AG04450 (cell line): ENCODE data around the gene PCGF2. TPM values are rescaled to one million over a fixed set of nuclear protein-coding genes. Genes with fewer than 3 reads are reported as not detected.
"Not testable (repeated sequence)": the region's sequence is repeated elsewhere in the genome, so short reads cannot be mapped to it uniquely, and the experiment has no call there.

Source experiments
- CTCF ChIA-PET: fragments of 300-600, 350-600 bp; formaldehyde crosslinking; extraction: SDS; loops from one replicate; lab custom pipeline; 2022; ENCODE audit warnings: antibody characterized with exemption, inconsistent platforms; lab: Charles Lee
- POLR2A ChIA-PET: fragments of 350-600 bp; formaldehyde crosslinking; extraction: SDS; loops from one replicate; lab custom pipeline; 2021; ENCODE audit warnings: antibody characterized with exemption, inconsistent platforms; lab: Yijun Ruan, JAX
- DNase-seq: peaks from one replicate; pipeline ENCODE4 v3.0.0-alpha.2; 2011; ENCODE audit warnings: low read depth, low spot score
- H3K27ac ChIP-seq: one replicate; pipeline ENCODE4 v1.5.1; 2012; ENCODE audit warnings: low read depth, low read length, control low read depth
- H3K27me3 ChIP-seq: one replicate; pipeline ENCODE4 v1.6.0; 2012; ENCODE audit warnings: low read length; ENCODE audit not compliant: control insufficient read depth, insufficient read depth
- H3K4me3 ChIP-seq: 2 replicates; pipeline ENCODE4 v1.5.1; 2011; ENCODE audit warnings: mild to moderate bottlenecking, low read depth, low read length, control low read depth
- H3K9me3 ChIP-seq: 2 replicates; pipeline ENCODE4 v1.5.1; 2012; ENCODE audit warnings: low read length; ENCODE audit not compliant: control insufficient read depth, insufficient read depth
- polyA plus RNA-seq: library from polyadenylated mRNA; depleted of rRNA; stranded (reverse); fragments of >200 nt; gene quantifications from 2 replicates; pipeline ENCODE4 v1.2.3, GENCODE V29; 2011
- TF ChIP-seq, protein P1 (sequence below): IDR thresholded peaks from 2 replicates; pipeline ENCODE4 v1.5.1; 2011; ENCODE audit warnings: low read depth, low read length, control low read depth, inconsistent platforms

The PCGF2 gene
- polyA plus RNA-seq, 1 experiment: 13.5 TPM

DNA sequence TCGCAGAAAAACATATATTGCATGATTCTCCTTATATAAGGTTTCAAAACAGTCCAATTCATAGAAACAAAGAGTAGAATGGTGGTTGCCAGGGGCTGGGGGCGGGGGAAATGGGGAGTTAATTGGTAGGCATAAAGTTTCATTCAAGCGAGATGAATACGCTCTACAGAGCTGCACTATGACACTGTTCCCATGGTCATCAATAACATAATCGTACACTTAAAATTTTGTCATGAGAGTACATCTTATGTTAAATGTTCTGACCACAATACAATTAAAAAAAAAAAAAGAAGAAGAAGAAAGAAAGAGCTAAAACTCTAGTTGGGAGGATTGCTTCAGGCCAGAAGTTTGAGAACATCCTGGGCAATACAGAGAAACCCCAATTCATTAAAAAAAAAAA lies 46.1 kb upstream of the PCGF2 start:
- H3K27ac ChIP-seq: no peak overlapping the region
- H3K4me3 ChIP-seq: no peak overlapping the region
- ChIA-PET CTCF (interaction anchor here (0.7 kb wide), 1 partner anchor 59 kb away, joined by 6 read pairs; no protein-coding TSS in a partner anchor), POLR2A (no interaction called here)
- no peak for DNase-seq
- TF ChIP-seq, protein P1, sequence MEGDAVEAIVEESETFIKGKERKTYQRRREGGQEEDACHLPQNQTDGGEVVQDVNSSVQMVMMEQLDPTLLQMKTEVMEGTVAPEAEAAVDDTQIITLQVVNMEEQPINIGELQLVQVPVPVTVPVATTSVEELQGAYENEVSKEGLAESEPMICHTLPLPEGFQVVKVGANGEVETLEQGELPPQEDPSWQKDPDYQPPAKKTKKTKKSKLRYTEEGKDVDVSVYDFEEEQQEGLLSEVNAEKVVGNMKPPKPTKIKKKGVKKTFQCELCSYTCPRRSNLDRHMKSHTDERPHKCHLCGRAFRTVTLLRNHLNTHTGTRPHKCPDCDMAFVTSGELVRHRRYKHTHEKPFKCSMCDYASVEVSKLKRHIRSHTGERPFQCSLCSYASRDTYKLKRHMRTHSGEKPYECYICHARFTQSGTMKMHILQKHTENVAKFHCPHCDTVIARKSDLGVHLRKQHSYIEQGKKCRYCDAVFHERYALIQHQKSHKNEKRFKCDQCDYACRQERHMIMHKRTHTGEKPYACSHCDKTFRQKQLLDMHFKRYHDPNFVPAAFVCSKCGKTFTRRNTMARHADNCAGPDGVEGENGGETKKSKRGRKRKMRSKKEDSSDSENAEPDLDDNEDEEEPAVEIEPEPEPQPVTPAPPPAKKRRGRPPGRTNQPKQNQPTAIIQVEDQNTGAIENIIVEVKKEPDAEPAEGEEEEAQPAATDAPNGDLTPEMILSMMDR: no peak
- H3K9me3 ChIP-seq: no peaks in the 10 kb centered on the region
- no peaks in the 10 kb centered on the region for H3K27me3 ChIP-seq

DNA sequence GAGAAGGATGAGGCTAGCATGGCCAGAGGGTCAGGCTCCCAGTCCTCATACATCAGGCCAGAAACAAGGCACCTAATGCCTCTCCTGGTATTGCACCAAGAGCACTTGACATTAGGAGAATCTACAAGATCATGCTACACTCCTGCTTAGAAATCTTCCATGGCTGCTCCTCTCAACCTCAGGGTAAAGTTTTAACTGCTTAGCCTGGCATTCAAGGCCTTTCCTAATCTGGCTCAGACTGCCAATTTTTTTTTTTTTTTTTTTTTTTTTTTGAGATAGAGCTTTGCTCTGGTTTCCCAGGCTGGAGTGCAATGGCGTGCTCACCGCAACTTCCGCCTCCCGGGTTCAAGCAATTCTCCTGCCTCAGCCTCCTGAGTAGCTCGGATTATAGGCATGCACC lies 43.0 kb upstream of the PCGF2 start:
- Histone ChIP-seq H3K27ac (no peak overlapping the region), H3K4me3 (no peak overlapping the region), H3K27me3 (no peaks in the 10 kb centered on the region), H3K9me3 (no peaks in the 10 kb centered on the region)
- POLR2A ChIA-PET: interaction anchor here (0.8 kb wide), 1 partner anchor 22 kb away, joined by 5 read pairs; no protein-coding TSS in a partner anchor
- CTCF ChIA-PET: no interaction called here
- TF ChIP-seq, protein P1: no peak
- no peak for DNase-seq

DNA sequence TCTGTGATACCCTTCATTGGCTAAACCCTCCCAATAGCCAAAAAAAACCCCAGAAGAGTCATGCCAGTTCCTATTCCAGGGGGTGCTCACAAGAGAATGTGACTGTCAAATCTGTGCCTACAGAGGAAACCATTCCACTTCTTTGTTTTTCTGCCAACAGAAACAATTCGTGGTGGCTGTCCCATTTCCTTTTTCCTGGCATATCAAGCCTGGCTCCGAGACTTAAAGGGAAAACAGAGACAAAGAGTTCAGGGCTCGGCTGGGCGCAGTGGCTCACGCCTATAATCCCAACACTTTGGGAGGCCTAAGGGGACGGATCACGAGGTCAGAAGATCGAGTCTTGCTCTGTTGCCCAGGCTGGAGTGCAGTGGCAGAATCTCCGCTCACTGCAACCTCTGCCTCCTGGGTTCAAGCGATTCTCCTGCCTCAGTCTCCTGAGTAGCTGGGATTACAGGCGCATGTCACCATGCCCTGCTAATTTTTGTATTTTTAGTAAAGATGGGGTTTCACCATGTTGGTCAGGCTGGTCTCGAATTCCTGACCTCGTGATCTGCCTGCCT lies 42.1 kb upstream of the PCGF2 start:
- H3K4me3 ChIP-seq: not testable (repeated sequence)

DNA sequence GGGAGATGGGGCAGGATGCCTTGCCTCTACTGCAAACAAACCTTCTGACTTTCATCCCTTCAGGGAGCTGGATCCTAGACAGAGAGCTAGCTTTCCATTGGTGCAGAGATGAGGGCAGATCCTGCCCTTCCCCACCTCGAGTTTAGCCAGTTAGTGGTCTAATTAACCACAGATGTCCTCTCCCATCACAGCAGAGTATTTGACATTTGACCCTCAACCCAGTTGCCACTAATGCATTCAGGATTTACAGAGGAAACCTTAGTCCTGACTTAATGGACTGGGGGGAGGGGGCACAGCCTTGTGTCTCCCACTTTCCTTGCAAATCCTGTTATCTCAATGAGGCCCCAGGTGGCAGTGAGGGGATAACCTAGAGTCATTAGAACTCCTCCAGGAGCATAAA lies 41.0 kb upstream of the PCGF2 start:
- no peak overlapping the region for H3K4me3 ChIP-seq
- TF ChIP-seq, protein P1: no peak
- CTCF ChIA-PET: interaction anchor here (0.6 kb wide), 1 partner anchor 787 kb away, joined by 8 read pairs; no protein-coding TSS in a partner anchor
- DNase-seq: no peak
- H3K27ac ChIP-seq: no peak overlapping the region
- POLR2A ChIA-PET: no interaction called here
- no peaks in the 10 kb centered on the region for H3K27me3 ChIP-seq
- no peaks in the 10 kb centered on the region for H3K9me3 ChIP-seq

More for the DNA sequence above, 42.1 kb upstream of the PCGF2 start:
- H3K27me3 ChIP-seq, DNase-seq, H3K9me3 ChIP-seq, H3K27ac ChIP-seq, CTCF ChIA-PET: not testable (repeated sequence)
- POLR2A ChIA-PET: interaction anchor here (0.7 kb wide), 1 partner anchor 9 kb away, joined by 3 read pairs; no protein-coding TSS in a partner anchor

DNA sequence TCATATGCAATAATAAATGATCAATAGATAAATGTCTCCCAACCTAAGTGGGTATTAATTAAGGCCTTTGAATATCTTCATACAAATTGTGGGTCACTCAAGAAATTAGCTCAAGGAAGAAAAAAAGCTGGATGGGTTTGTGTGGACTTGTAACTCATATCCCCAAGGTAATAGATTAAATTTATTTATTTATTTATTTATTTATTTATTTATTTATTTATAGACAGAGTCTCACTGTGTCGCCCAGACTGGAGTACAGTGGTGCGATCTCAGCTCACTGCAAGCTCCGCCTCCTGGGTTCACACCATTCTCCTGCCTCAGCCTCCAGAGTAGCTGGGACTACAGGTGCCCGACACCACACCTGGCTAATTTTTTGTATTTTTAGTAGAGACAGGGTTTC lies 39.9 kb upstream of the PCGF2 start:
- H3K27me3 ChIP-seq, POLR2A ChIA-PET, DNase-seq, H3K9me3 ChIP-seq, H3K27ac ChIP-seq, H3K4me3 ChIP-seq: not testable (repeated sequence)
- CTCF ChIA-PET: interaction anchor here (1.0 kb wide), 1 partner anchor 59 kb away, joined by 3 read pairs; no protein-coding TSS in a partner anchor

DNA sequence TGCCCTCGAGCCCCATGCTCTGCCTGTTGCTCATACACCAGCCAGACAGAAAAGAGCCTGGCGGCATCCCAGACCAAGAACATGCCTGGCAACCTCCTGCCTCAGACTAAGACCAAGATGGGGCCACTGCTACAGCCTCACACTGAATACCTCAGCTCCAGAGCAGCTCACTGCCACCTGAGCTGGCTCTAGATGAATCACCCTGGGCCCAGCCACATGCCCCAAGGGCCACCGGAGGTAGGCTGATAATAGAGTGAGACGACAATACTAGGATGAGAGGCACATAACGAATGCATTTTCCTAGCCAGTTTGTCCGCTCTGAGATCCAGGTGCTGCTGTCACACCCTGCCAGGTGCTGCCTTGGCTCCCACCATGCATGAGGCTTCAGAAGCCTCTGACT lies 38.2 kb upstream of the PCGF2 start:
- TF ChIP-seq, protein P1: no peak
- POLR2A ChIA-PET: interaction anchor here (1.2 kb wide), 1 partner anchor 11 kb away, joined by 3 read pairs; no protein-coding TSS in a partner anchor
- H3K9me3 ChIP-seq: no peaks in the 10 kb centered on the region
- H3K27me3 ChIP-seq: no peaks in the 10 kb centered on the region
- CTCF ChIA-PET: no interaction called here
- no peak for DNase-seq
- no peak overlapping the region for H3K27ac ChIP-seq
- no peak overlapping the region for H3K4me3 ChIP-seq
